Measurements from ENCODE around the gene EEF1G.
"Not testable (repeated sequence)": the region's sequence is repeated elsewhere in the genome, so short reads cannot be mapped to it uniquely, and the experiment has no call there.

The EEF1G gene

DNA sequence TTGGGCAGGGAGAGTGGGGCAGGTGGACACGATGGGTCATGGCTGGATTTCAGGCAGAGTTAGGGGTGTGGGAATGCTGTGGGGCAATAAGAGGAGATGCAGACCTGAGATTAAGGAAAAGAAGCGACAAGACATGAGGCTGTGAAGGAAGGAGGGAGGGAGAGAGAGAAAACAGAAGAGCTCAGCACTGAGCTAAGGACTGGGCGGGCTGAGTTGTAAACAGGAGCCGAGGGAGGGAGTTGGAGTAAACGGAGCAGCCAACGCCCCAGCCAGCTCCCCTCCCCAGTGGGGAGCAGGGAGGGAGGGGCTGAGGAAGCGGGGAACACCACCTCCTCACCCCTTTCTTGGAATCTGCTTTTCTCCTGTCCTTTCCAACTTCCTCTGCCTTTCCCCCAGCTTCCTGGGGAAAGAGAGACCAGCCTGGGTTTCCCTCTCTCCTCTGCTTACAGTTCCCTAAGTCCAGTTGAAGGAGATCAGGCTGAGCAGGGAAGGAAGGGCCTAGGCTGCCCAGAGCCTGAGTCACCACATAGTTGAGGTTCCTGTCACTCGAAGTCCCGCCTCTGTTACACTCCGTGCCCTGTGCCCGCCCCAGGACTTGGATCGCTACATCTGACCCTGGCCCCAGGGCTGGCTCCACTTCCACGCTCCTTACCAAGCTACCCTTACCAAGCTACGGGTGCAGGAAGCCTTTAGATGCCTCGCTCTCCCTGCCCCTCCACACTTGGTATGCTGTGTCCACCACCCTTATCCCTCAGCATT lies 20.4 kb downstream of the EEF1G start:
- Histone ChIP-seq H3K4me1 (ENCODE audit: control insufficient read depth, insufficient read depth, low read length) (peaks cover 57% of the 10 kb centered on the region), H3K36me3 (ENCODE audit: control insufficient read depth, insufficient read depth, low read length) (peaks cover 10% of the 10 kb centered on the region), H3K9me3 (ENCODE audit: control insufficient read depth, insufficient read depth, low read depth, low read length) (no peaks in the 10 kb centered on the region), H3K27me3 (ENCODE audit: control insufficient read depth, insufficient read depth, low read length) (peaks cover 9% of the 10 kb centered on the region), H3K27ac (ENCODE audit: low read depth, low read length) (peak overlapping the region; percentile 32; the same call in 1 of the 2 replicates), H3K9ac (ENCODE audit: low read length) (peak overlapping the region; percentile 55), H3K4me3 (ENCODE audit: low read depth, low read length) (peak overlapping the region; percentile 35)

DNA sequence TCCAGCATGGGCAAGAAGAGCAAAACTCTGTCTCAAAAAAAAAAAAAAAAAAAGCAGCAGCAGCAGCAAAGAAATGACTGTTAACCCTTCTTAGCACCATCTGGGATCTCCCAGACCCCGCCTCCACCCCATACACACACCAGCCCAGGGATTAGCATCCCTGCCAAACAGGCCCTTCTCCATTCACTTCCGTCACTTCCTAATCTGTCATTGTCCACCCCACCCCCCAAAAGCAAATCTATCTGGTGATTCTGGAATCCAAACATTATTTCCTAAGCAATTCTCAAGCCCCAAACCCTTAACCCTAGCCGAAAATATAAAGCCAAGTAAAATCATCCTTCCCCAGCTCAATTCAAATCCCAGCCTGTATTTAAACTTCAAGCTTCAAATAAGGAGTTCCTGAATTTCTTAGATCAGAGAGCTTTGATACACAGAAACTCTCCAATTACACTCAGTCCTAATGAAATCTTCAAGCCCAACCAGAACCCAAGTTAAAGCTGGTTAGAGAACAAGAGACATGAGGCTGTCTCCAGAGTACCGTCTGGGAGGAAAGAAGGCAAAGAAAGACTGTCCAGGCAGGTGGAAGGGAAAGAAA lies 21.1 kb downstream of the EEF1G start:
- Histone ChIP-seq H3K4me1 (ENCODE audit: control insufficient read depth, insufficient read depth, low read length) (peaks cover 63% of the 10 kb centered on the region), H3K27me3 (ENCODE audit: control insufficient read depth, insufficient read depth, low read length) (peaks cover 16% of the 10 kb centered on the region), H3K36me3 (ENCODE audit: control insufficient read depth, insufficient read depth, low read length) (peaks cover 6% of the 10 kb centered on the region), H3K4me3 (ENCODE audit: low read depth, low read length) (peak overlapping the region; percentile 35), H3K27ac (ENCODE audit: low read depth, low read length) (peak overlapping the region; percentile 32; the same call in 1 of the 2 replicates), H3K9me3 (ENCODE audit: control insufficient read depth, insufficient read depth, low read depth, low read length) (no peaks in the 10 kb centered on the region), H3K9ac (ENCODE audit: low read length) (peak overlapping the region; percentile 55)

DNA sequence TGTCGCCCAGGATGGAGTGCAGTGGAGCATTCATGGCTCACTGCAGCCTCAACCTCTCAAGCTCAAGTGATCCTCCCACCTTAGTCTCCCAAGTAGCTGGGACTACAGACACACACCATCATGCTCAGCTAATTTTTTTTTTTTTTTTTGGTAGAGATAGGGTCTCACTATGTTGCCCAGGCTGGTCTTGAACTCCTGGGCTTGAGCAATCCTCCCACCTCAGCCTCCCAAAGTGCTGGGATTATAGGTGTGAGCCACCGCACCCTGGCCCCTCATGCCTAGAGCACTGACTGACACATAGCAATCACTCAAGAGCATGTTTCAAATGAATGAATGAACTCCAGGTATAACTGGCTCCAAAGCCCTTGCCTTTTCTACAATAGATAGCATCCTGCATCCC lies 23.2 kb downstream of the EEF1G start:
- not testable (repeated sequence) for H3K36me3 ChIP-seq (ENCODE audit: control insufficient read depth, insufficient read depth, low read length); H3K9ac ChIP-seq (ENCODE audit: low read length); H3K4me3 ChIP-seq (ENCODE audit: low read depth, low read length); H3K27ac ChIP-seq (ENCODE audit: low read depth, low read length); H3K9me3 ChIP-seq (ENCODE audit: control insufficient read depth, insufficient read depth, low read depth, low read length)
- Histone ChIP-seq H3K27me3 (ENCODE audit: control insufficient read depth, insufficient read depth, low read length) (peaks cover 31% of the 10 kb centered on the region), H3K4me1 (ENCODE audit: control insufficient read depth, insufficient read depth, low read length) (peaks cover 45% of the 10 kb centered on the region)

DNA sequence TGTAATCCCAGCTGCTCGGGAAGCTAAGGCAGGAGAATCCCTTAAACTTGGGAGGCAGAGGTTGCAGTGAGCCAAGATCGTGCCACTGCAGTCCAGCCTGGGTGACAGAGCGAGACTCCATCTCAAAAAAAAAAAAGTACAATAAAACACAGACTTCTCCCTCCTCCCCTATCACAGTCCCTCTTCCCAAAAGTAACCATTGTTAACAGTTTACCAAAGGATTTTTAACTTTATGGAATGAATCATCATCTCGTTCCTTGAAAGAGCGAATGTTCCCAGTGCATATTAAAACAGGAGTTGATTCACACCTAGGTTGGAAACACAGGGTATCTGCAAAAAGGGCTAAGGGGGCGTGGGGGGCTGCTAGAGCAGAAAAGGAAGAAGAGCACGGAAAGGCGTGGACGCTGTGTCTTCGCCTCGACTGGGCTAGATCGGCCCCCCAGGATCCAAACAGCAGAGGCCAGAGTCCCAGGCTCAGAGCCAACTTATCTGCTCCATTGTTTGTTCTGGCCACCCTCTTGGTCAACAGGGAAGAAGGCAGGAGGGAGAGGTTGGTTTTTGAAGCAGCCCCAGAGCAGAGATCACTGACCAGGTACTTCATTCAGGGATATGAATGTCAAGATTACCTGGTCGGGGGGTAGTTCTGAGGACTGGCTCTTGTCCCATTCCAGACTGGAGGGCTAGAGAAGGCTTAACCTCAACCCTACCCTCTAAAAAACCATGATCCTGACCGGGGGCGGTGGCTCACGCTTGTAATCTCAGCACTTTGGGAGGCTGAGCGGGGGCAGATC lies 25.0 kb downstream of the EEF1G start:
- Histone ChIP-seq H3K27me3 (ENCODE audit: control insufficient read depth, insufficient read depth, low read length) (peaks cover 48% of the 10 kb centered on the region), H3K4me3 (ENCODE audit: low read depth, low read length) (no peak overlapping the region), H3K9ac (ENCODE audit: low read length) (no peak overlapping the region), H3K9me3 (ENCODE audit: control insufficient read depth, insufficient read depth, low read depth, low read length) (no peaks in the 10 kb centered on the region), H3K27ac (ENCODE audit: low read depth, low read length) (no peak overlapping the region), H3K4me1 (ENCODE audit: control insufficient read depth, insufficient read depth, low read length) (peaks cover 41% of the 10 kb centered on the region), H3K36me3 (ENCODE audit: control insufficient read depth, insufficient read depth, low read length) (no peaks in the 10 kb centered on the region)

DNA sequence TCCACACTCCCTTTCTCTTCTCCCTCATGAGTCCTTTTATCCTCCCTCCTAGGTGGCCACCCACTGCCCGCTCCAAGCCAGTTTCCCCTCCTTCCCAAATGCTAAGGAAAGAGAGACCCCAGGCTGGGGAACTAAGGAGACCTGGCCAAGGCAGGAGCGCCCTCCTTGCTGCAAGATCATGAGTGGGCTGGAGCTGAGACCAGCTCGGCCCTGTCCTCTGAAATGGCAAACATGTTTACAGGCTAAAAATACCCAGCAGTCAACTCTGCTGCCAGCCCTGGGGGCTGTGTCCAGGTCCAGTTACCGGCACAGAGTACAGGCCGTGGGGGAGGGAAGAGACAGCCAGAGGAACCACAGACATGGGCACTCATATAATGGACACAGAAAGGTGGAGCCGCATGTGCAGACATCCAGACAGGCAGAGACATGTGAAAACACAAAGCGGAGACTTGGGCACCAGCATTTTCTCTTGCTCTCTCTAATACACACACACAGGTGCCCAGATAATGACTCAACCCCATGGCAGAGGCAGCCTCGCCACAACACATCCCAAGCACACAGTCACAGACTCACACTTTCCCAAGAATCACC lies 25.9 kb downstream of the EEF1G start:
- H3K4me3 ChIP-seq (ENCODE audit: low read depth, low read length): peak overlapping the region; percentile 81
- H3K9ac ChIP-seq (ENCODE audit: low read length): peak overlapping the region; percentile 65
- H3K27me3 ChIP-seq (ENCODE audit: control insufficient read depth, insufficient read depth, low read length): peaks cover 58% of the 10 kb centered on the region
- peaks cover 40% of the 10 kb centered on the region for H3K4me1 ChIP-seq (ENCODE audit: control insufficient read depth, insufficient read depth, low read length)
- H3K9me3 ChIP-seq (ENCODE audit: control insufficient read depth, insufficient read depth, low read depth, low read length): no peaks in the 10 kb centered on the region
- no peak overlapping the region for H3K27ac ChIP-seq (ENCODE audit: low read depth, low read length)
- H3K36me3 ChIP-seq (ENCODE audit: control insufficient read depth, insufficient read depth, low read length): no peaks in the 10 kb centered on the region

GRCh38 chr11:62546929-62547625 lies 26.6 kb downstream of the EEF1G start:
- Histone ChIP-seq H3K9ac (ENCODE audit: low read length) (peak overlapping the region; percentile 65), H3K27me3 (ENCODE audit: control insufficient read depth, insufficient read depth, low read length) (peaks cover 58% of the 10 kb centered on the region), H3K27ac (ENCODE audit: low read depth, low read length) (no peak overlapping the region), H3K4me1 (ENCODE audit: control insufficient read depth, insufficient read depth, low read length) (peaks cover 39% of the 10 kb centered on the region), H3K4me3 (ENCODE audit: low read depth, low read length) (peak overlapping the region; percentile 81), H3K36me3 (ENCODE audit: control insufficient read depth, insufficient read depth, low read length) (no peaks in the 10 kb centered on the region), H3K9me3 (ENCODE audit: control insufficient read depth, insufficient read depth, low read depth, low read length) (no peaks in the 10 kb centered on the region)

- peaks cover 58% of the 10 kb centered on the region for H3K27me3 ChIP-seq (ENCODE audit: control insufficient read depth, insufficient read depth, low read length)
- H3K27ac ChIP-seq (ENCODE audit: low read depth, low read length): peak within 1 kb of the TSS; percentile 70; the same call in 1 of the 2 replicates
- H3K9me3 ChIP-seq (ENCODE audit: control insufficient read depth, insufficient read depth, low read depth, low read length): no peaks in the 10 kb centered on the region
- peak within 1 kb of the TSS; percentile 81 for H3K4me3 ChIP-seq (ENCODE audit: low read depth, low read length)
- H3K4me1 ChIP-seq (ENCODE audit: control insufficient read depth, insufficient read depth, low read length): peaks cover 38% of the 10 kb centered on the region
- no peaks in the 10 kb centered on the region for H3K36me3 ChIP-seq (ENCODE audit: control insufficient read depth, insufficient read depth, low read length)
- H3K9ac ChIP-seq (ENCODE audit: low read length): peak within 1 kb of the TSS; percentile 88
Observed at GRCh38 chr11:62546244-62546928, 27.3 kb downstream of the EEF1G start, which contains the start of gene AHNAK. TSS of gene AHNAK (minus strand) at chr11:62546806. CDS start at chr11:62536098, 10,708 bp downstream.

- no peaks in the 10 kb centered on the region for H3K36me3 ChIP-seq (ENCODE audit: control insufficient read depth, insufficient read depth, low read length)
- H3K27ac ChIP-seq (ENCODE audit: low read depth, low read length): peak overlapping the region; percentile 70; the same call in 1 of the 2 replicates
- peaks cover 58% of the 10 kb centered on the region for H3K27me3 ChIP-seq (ENCODE audit: control insufficient read depth, insufficient read depth, low read length)
- H3K9ac ChIP-seq (ENCODE audit: low read length): peak overlapping the region; percentile 88
- H3K4me1 ChIP-seq (ENCODE audit: control insufficient read depth, insufficient read depth, low read length): peaks cover 44% of the 10 kb centered on the region
- H3K9me3 ChIP-seq (ENCODE audit: control insufficient read depth, insufficient read depth, low read depth, low read length): no peaks in the 10 kb centered on the region
- H3K4me3 ChIP-seq (ENCODE audit: low read depth, low read length): peak overlapping the region; percentile 81
Observed at GRCh38 chr11:62545437-62546243, 28.1 kb downstream of the EEF1G start.

DNA sequence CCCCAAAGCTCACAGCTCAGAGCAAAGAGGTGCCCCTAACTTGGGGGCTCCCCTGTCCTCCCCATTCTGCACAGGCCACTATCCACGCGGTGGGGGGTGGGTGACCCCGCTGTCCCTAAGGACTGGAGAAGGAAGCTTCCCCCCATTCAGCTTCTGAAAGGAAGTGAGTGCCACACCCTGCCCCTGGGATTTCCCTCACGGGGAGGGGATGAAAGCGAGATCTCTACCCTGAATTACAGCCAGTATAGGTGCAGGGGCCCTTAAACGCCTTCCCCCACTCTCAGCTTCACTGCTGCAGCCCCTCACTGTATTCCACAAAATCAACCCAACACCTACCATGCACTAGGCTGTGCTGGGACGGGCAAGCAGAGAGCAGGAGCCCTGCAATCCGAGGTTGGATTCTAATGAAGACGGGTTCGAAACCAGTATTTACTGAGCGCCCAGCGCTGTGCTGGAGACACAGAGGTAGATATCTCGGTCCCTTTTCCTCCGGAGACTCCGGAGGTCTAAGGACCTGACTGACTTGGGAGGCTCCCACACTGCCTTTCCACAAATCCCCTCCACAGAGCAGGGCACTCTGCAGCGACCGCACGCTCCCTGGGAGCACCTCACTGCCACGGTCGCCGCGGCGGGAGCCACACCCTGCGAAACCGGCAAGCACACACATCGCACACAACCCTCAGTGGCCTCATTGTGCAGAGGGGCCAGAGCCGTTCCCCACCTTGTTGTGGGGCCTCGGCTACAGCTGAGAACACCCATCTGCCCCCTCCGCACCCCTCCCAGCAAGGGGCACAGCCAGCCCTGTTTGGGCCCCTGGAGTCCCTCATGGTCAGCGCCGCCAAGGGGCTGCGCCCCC lies 28.9 kb downstream of the EEF1G start:
- H3K9ac ChIP-seq (ENCODE audit: low read length): peak overlapping the region; percentile 88
- no peaks in the 10 kb centered on the region for H3K9me3 ChIP-seq (ENCODE audit: control insufficient read depth, insufficient read depth, low read depth, low read length)
- H3K27ac ChIP-seq (ENCODE audit: low read depth, low read length): no peak overlapping the region; the same call in 1 of the 2 replicates
- no peaks in the 10 kb centered on the region for H3K36me3 ChIP-seq (ENCODE audit: control insufficient read depth, insufficient read depth, low read length)
- peaks cover 47% of the 10 kb centered on the region for H3K4me1 ChIP-seq (ENCODE audit: control insufficient read depth, insufficient read depth, low read length)
- H3K27me3 ChIP-seq (ENCODE audit: control insufficient read depth, insufficient read depth, low read length): peaks cover 58% of the 10 kb centered on the region
- H3K4me3 ChIP-seq (ENCODE audit: low read depth, low read length): peak overlapping the region; percentile 81

Data from HUES6 (cell line).